ENCODE results near the gene AP5Z1. TPM values are rescaled to one million over a fixed set of nuclear protein-coding genes. Genes with fewer than 3 reads are reported as not detected.

AP5Z1 gene
- total RNA-seq, 2 donors from 2014 or later: 20.2 to 23.4 TPM

GRCh38 chr7:4751398-4751947 is 23.9 kb upstream of the AP5Z1 start:
- WGBS, 2 donors: 52 to 58% methylated on average over 6 to 20 of the region's 20 CpGs
- DNase-seq (peak; percentile 29 to 68 (median 38)), ATAC-seq (peak; percentile 53)
- no peak overlapping the region for H3K4me3 ChIP-seq
- H3K27me3 ChIP-seq: no peaks in the 10 kb centered on the region
- H3K36me3 ChIP-seq (replicated peaks in 1 of 2; ENCODE audit: insufficient read depth in 1 of 2, low read depth in 2 of 2): peaks cover 6 to 10% of the 10 kb centered on the region in 2 donors
- intact Hi-C loops (cut with DNase I): loop anchor here (10.0 kb wide), 1 partner anchor 137 kb away; no protein-coding TSS in a partner anchor
- peak overlapping the region in 3 of 4 donors; percentile 22 to 50 (median 31) for H3K27ac ChIP-seq
- H3K4me1 ChIP-seq: peaks cover 16% of the 10 kb centered on the region
- TF ChIP-seq CTCF (IDR thresholded peaks at IDR 0.05) (no peak), POLR2A (IDR thresholded peaks at IDR 0.05) (no peak)
- no peaks in the 10 kb centered on the region for H3K9me3 ChIP-seq

DNA sequence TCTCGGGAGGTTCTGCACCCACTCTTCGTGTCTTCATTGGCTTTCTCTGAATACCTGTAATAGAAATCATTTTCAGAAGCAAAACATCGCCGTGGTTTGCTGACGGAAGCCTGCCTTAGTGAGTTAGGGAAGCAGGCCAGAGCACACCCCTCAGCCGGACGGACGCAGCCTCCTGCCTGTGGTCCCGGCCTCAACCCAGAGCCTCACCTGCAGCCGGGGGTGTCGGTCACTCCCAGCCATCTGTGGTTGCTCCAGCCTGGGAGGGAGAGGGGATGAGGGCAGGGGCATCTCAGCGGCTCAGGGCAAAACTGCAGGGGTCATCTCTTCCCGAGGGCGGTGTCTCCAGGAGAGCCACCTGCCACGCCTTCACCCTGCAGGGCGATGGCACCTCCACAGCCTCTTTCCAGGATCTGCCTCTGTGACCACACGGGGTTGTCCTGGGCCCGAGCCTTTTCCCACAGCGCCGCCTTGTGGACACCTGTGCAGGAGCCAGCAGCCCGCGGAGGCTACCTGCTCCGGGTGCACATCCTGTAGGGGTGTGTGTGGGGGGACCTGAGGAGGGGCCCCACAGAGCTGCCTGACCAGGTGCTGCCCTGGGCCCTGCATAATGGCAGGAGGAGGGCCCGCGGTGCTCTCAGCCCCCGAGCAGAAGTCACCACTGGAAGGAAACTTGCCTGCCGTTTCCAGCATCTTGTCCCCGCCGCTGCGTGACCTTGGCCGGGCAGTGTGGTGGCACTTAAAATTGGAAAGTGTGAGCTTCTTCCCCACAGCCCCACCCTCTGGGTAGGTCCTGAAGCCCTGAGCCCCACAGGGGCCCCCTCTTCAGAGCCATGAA is 21.6 kb upstream of the AP5Z1 start:
- no peak overlapping the region for H3K4me3 ChIP-seq
- peak; percentile 76 to 83 (median 80) for DNase-seq
- H3K9me3 ChIP-seq: no peaks in the 10 kb centered on the region
- H3K36me3 ChIP-seq (replicated peaks in 1 of 2; ENCODE audit: insufficient read depth in 1 of 2, low read depth in 2 of 2): peaks cover 6 to 19% of the 10 kb centered on the region in 2 donors
- H3K27ac ChIP-seq: no peak overlapping the region
- H3K4me1 ChIP-seq: peaks cover 10% of the 10 kb centered on the region
- no peaks in the 10 kb centered on the region for H3K27me3 ChIP-seq
- intact Hi-C loops (cut with DNase I): loop anchor here (10.0 kb wide), 1 partner anchor 139 kb away; no protein-coding TSS in a partner anchor
- TF ChIP-seq CTCF (IDR thresholded peaks at IDR 0.05) (peak; percentile 72 to 87 (median 85)), POLR2A (IDR thresholded peaks at IDR 0.05) (no peak)
- ATAC-seq: peak; percentile 82
- WGBS, 2 donors: 33 to 93% methylated on average over 9 to 23 of the region's 31 CpGs

GRCh38 chr7:4754433-4755010 is 20.9 kb upstream of the AP5Z1 start:
- Histone ChIP-seq H3K9me3 (no peaks in the 10 kb centered on the region), H3K4me3 (no peak overlapping the region), H3K27ac (no peak overlapping the region), H3K36me3 (replicated peaks in 1 of 2; ENCODE audit: insufficient read depth in 1 of 2, low read depth in 2 of 2) (peaks cover 6 to 21% of the 10 kb centered on the region in 2 donors), H3K27me3 (no peaks in the 10 kb centered on the region), H3K4me1 (peaks cover 10% of the 10 kb centered on the region)
- WGBS, 2 donors: 91 to 97% methylated on average over 10 to 36 of the region's 36 CpGs
- no peak for DNase-seq
- intact Hi-C loops (cut with DNase I): loop anchor here (10.0 kb wide), 1 partner anchor 140 kb away; no protein-coding TSS in a partner anchor
- TF ChIP-seq CTCF (IDR thresholded peaks at IDR 0.05) (no peak), POLR2A (IDR thresholded peaks at IDR 0.05) (no peak)
- ATAC-seq: no peak

DNA sequence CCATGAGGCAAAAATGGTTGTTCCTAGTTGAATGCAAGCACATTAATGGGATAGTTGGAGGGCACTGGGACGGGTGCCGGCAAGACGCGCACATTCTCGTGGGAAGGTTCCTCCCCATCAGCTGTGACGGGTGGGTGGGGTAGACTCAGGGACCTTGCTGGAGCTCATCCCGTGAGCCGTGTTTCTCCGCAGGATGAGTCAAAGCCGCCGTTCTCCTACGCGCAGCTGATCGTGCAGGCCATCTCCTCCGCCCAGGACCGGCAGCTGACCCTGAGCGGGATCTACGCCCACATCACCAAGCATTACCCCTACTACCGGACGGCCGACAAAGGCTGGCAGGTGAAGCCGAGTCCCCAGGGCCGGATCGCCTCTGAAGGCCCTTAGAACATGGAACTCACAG is 20.4 kb upstream of the AP5Z1 start:
- TF ChIP-seq CTCF (IDR thresholded peaks at IDR 0.05): no peak
- TF ChIP-seq POLR2A (IDR thresholded peaks at IDR 0.05): no peak
- no peak for DNase-seq
- H3K4me1 ChIP-seq: peaks cover 10% of the 10 kb centered on the region
- 96 to 97% methylated on average over 9 to 24 of the region's 24 CpGs for WGBS, 2 donors
- no peaks in the 10 kb centered on the region for H3K27me3 ChIP-seq
- H3K4me3 ChIP-seq: no peak overlapping the region
- intact Hi-C loops (cut with DNase I): loop anchor here (10.0 kb wide), 1 partner anchor 140 kb away; no protein-coding TSS in a partner anchor
- no peak for ATAC-seq
- no peak overlapping the region for H3K27ac ChIP-seq
- peaks cover 6 to 26% of the 10 kb centered on the region in 2 donors for H3K36me3 ChIP-seq (replicated peaks in 1 of 2; ENCODE audit: insufficient read depth in 1 of 2, low read depth in 2 of 2)
- no peaks in the 10 kb centered on the region for H3K9me3 ChIP-seq

Data from body of pancreas (tissue), 4 donors.